ENCODE data around the gene BTF3. TPM values are rescaled to one million over a fixed set of nuclear protein-coding genes. Genes with fewer than 3 reads are reported as not detected.
A peak's percentile ranks its signal among the peaks of the same experiment; 100 is the strongest.
"Not testable (repeated sequence)": the region's sequence is repeated elsewhere in the genome, so short reads cannot be mapped to it uniquely, and the experiment has no call there.

The BTF3 gene
- total RNA-seq, result 421 TPM

DNA sequence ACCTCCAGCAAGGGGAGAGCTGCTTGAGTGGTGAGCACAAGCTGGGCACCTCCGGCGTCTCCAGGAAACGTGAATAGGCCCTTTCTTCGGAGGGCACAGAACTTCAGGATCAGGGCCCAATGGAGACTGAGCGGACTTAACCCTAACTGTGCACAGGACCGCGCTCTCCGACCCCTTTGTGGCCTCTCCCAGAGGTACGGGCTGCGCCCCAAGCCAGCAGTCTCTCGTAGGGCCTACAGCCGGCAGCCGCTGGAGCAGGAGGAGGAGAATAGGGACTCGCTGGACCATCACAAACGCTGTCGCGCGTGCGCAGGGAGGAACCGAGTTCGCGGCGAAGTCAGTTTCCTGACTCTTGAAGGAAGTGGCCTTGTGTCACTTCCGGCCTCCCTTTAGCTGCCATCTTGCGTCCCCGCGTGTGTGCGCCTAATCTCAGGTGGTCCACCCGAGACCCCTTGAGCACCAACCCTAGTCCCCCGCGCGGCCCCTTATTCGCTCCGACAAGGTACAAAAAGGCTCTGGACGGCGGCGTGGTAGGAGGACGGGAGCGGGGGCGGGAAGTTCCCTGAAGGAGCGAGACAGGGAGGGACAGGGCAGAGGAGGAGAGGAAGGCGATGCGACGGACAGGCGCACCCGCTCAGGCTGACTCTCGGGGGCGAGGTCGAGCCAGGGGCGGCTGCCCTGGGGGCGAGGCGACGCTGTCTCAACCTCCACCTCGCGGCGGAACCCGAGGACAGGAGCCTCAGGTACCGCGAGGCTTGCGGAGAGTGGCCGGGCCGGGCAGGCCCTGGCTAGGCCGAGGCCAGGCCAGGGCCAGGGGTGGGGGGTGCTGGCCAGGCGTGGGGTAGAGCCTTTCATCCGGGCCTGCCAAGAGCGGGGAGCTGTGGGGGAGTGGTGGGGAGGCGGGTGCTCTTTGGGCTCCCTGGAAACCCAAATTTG, at the start of gene BTF3:
BTF3 (plus strand) TSS at position 386 of the 936 bp plus-strand sequence; CDS start at position 612, 226 bp downstream.
- DNase-seq (ENCODE audit: low spot score), result peak; percentile 96

DNA sequence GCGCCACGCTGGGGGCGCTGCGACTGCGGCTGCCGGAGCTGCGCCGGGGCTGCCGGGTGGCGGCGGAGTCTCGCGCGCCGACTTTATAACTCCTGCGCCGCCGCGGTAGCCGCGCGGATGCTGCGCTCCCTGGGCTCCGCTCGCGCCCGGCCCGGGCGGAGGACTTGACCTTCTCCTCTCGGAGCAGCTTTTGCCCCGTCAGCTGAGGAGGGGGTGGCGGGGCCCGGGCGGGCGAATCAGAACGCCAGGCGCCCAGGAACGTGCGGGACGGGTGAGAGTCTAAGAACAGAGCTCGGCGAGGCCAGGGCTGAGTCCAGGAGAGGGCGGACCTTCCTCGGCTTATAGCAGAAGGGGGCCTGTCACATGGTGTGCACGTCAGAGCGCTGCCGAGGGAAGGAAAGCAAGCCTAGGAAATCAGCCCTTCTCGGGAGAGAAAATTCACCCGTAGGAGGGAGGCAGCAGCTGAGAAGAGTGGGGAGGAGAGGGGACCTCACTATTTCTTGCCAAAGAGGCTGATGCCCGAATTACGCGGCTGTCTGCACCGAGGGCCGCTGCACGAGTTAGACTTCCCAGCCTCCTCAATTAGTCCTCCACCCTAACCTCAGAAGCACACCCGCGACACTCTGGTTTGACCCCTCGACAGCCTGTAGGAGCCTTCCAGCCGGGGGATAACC, 49.6 kb upstream of the BTF3 start, which contains the start of gene FOXD1:
FOXD1 (minus strand) TSS at position 315 of the 674 bp plus-strand sequence. CDS start 415 bp downstream, outside the sequence.
- DNase-seq (ENCODE audit: low spot score), result peak; percentile 68

DNA sequence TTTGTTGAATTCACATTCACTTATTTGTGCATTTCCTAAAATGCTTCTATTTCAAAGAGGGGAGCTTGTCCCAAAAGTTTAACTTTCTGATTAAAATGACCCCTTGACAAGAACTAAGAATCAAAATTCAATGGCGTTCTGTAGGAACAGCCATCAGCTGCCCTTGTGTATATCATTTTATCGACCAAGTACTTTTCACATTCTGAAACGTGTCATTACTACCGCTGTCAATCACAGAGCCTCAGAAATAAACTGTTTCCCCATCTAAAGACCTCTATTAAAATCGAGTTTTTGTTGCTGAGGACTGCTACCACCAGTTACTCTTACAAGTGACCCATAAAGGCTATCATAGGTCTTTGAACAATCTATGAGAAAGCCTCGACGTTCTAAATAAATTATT, 48.1 kb upstream of the BTF3 start:
- no peak for DNase-seq (ENCODE audit: low spot score)

DNA sequence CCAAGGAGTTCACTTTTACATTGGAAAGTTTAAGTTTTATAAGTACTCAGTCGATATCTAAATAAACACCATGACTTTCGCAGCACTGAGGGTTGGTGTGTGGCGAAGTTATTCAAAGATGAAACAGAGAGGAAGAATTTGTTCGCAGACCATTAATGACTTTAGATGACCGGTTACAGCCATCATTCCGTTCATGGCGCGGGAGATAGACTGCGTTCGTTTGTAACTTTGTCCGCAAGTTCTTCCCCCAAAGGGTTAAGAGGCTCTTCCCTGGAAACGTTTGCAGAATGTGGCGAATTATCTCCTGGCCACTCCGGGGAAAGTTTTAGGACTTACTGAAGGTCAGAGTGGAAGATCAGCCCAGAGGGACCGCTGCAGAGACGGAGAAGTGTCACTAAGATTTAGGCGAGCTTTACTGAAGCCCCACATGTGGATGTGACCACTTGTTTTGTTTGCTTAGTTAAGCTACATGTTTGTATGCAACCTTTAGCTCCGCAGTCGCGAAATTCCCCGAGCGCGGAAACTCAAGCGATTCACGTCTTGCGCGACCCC, 47.5 kb upstream of the BTF3 start:
- no peak for DNase-seq (ENCODE audit: low spot score)

DNA sequence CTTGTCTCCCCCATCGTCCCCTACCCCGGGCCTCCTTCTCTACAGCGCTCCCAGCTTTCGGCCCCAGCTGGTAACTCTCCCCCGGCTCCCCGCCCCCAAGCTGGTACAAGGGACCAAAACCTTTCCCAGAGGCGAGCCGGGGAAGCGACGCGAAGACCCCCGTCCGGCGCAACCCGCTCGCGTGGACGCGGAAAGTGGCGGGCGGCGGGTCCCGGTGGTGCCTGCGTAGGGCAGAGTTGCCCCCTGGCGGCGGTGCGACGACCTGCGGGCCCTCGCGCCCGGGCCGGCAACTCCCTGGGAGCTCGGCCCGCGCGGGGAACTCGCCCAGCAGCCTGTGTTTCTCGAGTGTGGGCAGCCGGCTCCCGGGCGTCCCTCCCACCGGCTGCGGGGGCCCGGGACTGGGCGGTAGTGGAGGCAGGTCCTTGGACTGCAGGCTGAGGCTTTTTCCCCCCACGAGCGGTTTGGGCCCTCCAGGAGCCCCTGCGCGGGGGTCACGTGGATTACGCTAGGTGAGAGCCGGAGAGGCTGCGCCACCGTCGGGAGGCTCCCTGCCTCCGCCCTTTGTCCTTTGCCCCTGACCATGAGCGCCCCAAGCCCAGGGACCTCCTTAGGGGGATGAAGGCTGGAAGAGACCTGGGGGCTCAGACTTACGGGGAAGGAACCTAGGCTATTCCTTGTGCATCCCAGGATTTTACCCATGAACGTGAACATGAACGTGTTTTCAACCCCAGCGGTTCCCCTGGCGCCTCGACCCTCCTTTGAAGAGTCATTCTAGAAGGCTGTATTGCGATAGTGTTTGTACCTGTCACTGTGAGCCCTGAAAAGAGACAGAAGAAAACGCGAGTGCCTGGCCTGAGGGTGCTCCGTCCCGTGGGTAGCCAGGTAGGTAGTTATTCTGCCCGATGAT, 46.8 kb upstream of the BTF3 start:
- DNase-seq (ENCODE audit: low spot score), result peak; percentile 52

DNA sequence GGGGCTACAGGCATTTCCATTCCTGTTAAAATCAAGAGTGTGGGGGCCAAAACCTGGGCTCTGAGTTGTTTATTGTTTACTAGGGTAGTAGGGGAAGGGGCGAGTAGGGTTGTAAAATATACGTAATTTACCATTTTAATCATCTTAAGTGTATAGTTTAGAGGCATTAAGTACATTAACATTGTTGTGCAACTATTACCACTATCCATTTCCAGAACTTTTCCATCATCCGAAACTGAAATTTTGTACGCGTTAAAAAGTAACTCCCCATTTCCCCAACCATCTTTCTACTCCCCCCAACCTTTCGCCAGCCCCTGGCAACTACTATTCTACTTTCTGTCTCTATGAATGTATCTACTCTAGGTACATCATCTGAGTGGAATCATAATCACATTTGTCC, 46.0 kb upstream of the BTF3 start:
- no peak for DNase-seq (ENCODE audit: low spot score)

DNA sequence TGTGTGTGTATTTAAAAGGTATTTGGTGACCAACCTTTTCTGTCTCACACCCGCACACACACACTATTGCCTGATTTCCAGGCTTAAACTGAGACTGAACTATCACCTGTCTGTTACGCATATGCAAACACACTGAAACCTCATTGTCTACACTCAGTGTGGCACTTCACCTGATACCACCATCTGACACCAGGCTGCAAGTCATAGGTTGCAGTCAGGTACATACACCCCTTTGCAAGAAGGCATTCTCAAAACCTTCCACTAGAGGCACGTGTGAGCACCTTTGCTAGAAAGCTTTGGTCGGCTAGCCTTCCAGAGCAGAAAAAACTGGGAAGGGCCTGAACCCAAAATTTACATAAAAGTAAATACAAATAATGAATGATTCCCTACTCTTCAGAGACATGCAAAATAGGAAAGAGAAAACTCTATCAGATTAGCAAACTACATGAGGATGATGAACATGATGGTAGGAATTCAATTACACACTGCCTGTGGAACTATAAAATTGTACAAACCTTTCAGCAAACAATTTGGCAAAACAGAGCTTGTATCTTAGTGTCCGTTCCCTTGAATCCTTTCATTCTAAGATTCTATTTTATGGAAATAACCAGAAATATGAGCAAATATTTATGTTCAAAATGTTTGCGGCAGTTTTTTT, 43.7 kb upstream of the BTF3 start:
- DNase-seq (ENCODE audit: low spot score), result peak; percentile 38

DNA sequence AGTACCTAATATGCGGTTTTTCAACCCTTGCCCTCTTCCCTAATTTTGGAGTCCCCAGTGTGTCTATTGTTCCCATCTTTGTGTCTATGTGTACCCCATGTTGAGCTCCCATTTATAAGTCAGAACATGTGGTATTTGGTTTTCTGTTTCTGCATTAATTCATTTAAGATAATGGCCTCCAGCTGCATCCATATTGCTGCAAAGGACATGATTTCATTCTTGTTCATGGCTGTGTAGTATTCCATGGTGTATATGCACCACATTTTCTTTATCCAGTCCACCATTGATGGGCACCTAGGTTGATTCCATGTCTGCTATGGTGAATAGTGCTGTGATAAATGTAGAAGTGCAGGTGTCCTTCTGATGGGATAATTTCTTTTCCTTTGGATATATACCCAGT, 41.8 kb upstream of the BTF3 start:
- not testable (repeated sequence) for DNase-seq (ENCODE audit: low spot score)

DNA sequence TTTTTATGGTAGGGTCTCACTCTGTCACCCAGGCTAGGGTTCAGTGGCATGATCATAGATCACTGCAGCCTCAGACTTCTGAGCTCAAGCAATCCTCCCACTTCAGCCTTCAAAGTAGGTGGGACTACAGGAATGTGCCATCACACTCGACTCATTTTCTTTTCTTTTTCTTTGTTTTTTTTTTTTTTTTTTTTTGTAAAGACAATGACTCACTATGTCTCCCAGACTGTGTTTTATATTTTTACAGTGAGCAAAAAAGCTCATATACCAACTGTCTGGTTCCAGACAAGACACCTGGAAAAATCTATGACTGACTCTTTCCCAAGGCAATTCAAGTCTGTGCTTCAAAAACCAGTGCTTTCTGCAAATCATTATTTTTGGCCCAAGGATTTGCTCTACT, 38.9 kb upstream of the BTF3 start:
- no peak for DNase-seq (ENCODE audit: low spot score)

DNA sequence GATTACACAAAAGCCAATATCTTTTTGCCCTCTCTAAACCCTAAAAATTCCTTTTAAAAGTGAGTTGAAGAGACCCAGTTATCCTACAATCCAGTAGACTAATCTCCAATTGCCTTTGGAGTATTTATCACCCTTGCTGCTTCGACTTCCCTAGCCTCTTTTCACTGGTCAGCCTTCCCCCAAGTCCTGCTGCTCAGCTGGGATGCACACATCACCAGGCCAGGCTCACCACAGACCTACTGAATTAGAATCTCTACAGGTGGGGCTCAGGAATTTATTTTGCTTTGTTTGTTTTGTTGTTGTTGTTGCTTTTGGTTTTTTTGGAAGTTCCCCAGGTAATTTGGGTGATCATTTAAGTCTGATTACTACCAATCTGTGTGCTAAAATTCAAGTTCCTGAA, 38.1 kb upstream of the BTF3 start:
- DNase-seq (ENCODE audit: low spot score), result no peak

DNA sequence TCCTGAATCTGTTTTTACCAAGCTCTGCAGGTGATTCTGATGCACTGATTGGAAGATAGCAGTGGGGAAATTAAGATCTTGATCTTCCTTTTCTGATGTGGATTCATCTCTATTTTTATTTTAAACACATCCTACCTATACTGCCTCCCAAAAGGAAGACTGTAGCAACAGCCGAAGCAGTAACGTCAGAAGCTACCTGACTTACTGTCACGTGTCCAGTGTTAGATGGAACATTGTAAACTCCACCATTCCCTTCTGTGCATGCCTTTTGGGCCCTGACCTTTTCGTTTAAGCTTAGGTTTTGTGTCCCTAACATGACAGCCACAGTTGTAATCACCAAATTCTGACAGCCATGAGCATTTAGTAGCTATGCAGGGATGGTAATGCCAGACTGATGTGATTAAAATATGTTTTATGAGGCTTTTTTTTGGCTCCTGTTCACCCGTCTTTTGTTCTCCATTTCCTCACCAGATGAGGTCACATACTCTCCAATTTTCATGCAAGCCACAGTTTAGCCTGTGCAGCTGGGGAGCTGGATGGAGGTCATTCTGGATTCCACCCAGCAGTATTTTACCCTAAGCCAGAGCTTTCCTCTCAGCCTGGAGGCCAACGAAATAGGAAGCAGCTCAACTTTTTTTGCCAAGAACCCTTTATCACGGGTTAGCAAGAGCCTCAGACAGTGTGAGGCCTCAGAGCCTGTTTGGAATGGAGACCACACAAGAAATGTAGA, 34.1 kb upstream of the BTF3 start:
- DNase-seq (ENCODE audit: low spot score), result peak; percentile 36

DNA sequence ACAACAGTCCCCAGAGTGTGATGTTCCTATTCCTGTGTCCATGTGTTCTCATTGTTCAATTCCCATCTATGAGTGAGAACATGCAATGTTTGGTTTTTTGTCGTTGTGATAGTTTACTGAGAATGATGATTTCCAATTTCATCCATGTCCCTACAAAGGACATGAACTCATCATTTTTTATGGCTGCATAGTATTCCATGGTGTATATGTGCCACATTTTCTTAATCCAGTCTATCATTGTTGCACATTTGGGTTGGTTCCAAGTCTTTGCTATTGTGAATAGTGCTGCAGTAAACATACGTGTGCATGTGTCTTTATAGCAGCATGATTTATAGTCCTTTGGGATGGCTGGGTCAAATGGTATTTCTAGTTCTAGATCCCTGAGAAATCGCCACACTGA, 29.6 kb upstream of the BTF3 start:
- not testable (repeated sequence) for DNase-seq (ENCODE audit: low spot score)

DNA sequence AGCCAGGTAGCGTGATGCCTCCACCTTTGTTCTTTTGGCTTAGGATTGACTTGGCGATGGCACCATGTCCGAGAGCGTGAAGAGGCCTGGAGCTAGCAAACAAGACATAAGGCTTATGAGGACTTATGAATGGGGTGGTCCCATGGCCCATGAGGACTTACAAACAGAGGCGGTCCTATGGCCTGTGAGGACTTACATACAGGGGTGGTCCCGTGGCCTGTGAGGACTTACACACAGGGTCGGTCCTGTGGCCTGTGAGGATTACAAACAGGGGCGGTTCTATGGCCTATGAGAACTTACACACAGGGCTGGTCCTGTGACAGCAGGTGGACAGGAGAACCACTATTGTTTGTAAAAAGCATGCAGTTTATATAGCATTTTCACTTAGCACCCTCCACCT, 28.4 kb upstream of the BTF3 start:
- no peak for DNase-seq (ENCODE audit: low spot score)

DNA sequence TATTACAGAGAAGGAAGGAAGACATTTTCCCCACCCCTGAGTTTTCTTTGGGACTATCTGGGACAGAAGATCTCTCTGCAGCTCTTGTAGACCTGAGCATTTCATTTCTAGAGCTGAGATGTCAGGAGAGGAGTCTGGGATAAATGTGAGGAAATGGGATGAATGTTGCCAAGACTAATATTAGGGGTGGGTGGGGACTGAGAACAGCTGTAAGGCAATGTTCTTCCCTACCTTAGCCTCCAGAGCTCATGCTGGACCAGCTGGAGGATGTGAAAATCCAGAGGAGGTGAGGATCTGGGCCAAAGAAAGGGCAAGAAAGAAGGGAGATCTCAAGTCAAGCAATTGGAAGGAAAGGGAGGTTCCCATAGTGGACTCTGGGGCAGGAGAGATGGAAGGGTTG, 26.6 kb upstream of the BTF3 start:
- no peak for DNase-seq (ENCODE audit: low spot score)

DNA sequence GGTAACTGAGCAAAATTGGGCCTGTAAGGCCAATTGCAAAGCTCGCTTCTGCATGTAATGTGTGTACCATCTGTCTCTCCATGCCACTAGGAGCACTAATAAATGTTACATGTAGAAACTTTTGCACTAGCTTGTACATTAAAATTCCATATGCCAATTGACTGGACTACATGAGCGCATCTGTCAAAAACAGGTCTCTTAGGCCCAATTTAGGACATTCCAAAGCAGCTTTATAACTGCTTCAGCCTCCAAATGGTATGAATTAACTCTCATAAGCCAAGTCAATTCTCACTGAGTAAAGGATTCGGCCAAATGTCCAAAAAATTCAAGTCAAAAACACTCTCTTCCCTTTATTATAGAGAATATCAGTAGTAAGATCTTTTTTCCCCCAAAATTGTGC, 26.1 kb upstream of the BTF3 start:
- no peak for DNase-seq (ENCODE audit: low spot score)

DNA sequence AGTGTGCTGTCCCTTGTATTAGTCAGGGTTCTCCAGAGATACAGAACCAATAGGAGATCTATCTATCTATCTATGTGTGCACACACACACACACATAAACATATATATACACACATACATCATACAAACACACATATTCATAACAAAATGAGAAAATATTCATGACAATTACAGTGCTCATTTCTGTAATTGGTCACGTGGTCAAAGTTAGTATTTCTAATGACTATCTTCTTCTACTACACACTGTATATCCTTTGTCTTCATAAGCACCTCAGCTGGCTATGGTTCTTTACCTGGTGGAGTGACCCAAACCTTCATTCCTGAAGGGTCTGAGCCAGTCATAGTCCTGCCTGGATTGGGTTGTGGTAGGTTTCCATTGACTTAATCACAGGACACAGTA, 17.7 kb upstream of the BTF3 start:
- no peak for DNase-seq (ENCODE audit: low spot score)

DNA sequence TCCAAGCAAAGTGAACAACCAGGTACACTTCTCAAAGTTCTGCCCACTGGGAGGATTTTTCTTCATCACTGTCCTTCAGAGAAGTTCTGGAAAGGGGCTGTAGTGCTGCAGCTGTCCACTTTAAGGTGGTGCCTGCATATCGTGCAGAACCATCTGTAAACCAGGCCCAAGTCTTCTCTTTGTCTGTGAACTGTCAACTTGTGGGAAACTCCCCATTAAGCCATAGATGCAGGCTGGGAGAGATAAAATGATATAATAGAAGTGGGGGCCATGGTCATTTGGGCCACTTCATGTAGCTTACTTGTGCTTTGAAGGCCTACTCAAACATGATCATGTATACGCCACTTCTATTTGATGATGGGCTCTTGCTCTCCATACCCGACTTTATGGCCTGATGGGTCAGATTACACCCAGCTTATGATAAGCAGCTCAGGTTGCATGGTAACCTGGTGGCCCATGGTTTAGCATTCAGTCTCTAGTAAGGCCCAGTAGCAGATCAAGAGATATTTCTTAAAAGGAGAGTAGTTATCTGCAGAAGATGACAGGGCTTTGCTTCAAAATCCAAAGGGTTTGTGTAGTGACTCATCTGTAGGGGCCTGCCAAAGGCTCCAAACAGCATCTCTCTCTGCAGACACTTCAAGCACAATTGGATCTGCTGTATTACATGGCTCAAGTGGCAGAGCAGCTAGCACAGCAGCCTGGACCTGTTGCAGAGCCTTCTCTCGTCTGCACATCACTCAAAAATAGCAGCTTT, 15.7 kb upstream of the BTF3 start:
- DNase-seq (ENCODE audit: low spot score), result no peak

DNA sequence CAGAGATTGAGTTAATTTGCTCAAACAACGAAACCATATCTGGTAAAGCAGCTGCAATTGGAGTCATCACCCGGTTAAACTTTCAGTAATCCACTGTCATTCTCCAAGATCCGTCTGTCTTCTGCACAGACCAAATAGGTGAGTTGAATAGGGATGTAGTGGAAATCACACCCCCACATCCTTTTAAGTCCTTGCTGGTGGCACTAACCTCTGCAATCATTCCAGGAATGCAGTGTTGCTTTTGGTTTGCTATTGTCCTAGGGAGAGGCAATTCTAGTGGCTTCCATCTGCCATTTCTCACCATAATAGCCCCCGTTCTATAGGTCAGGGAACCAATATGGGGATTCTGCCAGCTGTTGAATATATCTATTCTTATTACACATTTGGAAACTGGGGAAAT, 14.6 kb upstream of the BTF3 start:
- DNase-seq (ENCODE audit: low spot score), result no peak

DNA sequence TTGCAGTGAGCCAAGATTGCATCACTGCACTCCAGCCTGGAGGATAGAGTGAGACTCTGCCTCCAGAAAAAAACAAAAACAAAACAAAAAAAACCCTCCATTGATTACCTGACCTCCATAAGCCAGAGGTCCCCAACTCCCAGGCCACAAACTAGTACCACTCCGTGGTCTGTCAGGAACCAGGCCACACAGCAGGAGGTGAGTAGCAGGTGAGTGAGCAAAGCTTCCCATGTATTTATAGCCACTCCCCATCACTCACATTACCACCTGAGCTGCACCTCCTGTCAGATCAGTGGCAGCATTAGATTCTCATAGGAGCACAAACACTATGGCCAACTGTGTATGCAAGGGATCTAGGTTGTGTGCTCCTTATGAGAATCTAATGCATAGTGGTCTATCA, 13.7 kb upstream of the BTF3 start:
- no peak for DNase-seq (ENCODE audit: low spot score)

DNA sequence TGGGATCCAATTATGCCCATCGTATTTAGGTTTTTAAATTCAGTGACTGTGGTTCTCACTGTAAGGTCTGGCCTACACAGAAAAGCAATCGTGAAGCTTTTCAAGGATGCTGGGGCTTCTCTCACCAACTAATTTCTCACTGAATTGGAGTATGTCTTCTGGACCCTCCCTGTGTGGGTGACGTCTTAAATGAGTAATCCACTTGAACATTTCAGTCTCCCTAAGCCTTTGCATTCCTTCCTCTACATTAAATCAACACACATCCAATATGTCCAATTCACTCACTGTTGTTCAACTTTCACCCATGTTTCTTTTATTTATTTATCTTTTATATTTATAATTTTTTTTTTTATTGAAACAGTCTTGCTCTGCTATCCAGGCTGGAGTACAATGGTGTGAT, 12.5 kb upstream of the BTF3 start:
- DNase-seq (ENCODE audit: low spot score), result no peak
